HCT116 (cell line): ENCODE results near the gene MRPS18A. TPM values are rescaled to one million over a fixed set of nuclear protein-coding genes. Genes with fewer than 3 reads are reported as not detected.
A peak's percentile ranks its signal among the peaks of the same experiment; 100 is the strongest.

Source experiments
- ATAC-seq: fragments of 200-7000 bp; cut with Tn5 transposase; 2 replicates; pipeline ENCODE4 v1.9.1; 2020; ENCODE audit warnings: mild to moderate bottlenecking, moderate library complexity
- BruUV-seq: library from RNA; stranded (reverse); fragments of 400-500 nt; replicated peaks from 2 replicates; lab custom pipeline; 2021; lab: Mats Ljungman, UMichigan
- CTCF ChIA-PET: fragments of 300-600 bp; sonication (Branson Sonifier 250); formaldehyde crosslinking; loops from one replicate; lab custom pipeline; 2021; ENCODE audit warnings: antibody characterized with exemption; lab: Charles Lee
- POLR2A ChIA-PET: fragments of 300-600, 350-600 bp; sonication (Branson Sonifier 250); formaldehyde crosslinking; loops from one replicate; lab custom pipeline; 2021; ENCODE audit warnings: antibody characterized with exemption; lab: Charles Lee
- RAD21 ChIA-PET, 2 experiments: fragments of 300-600 bp; sonication (Branson Sonifier 250); formaldehyde crosslinking; loops; one replicate each; lab custom pipeline; 2023; ENCODE audit warnings: low total read pairs in 2 of 2; ENCODE audit not compliant: uncharacterized antibody in 2 of 2, unreplicated experiment in 2 of 2, low non-redundant PET in 1 of 2; lab: Charles Lee
- DNase-seq: peaks from one replicate; pipeline ENCODE4 v3.0.0-alpha.2; 2010; ENCODE audit warnings: low read depth, low spot score
- H2AFZ ChIP-seq: fragments of 200-600 bp; shearing (Covaris generic), sonication (generic); 2 replicates; pipeline ENCODE4 v1.6.1; 2017; ENCODE audit warnings: low read depth, mixed run types, mixed read lengths, antibody characterized with exemption, low read length; ENCODE audit not compliant: poor library complexity, severe bottlenecking
- H3K27ac ChIP-seq: 2 replicates; pipeline ENCODE4 v1.5.1; 2012; ENCODE audit warnings: low read depth, low read length
- H3K27me3 ChIP-seq: fragments of 200-600 bp; sonication (generic); 2 replicates; pipeline ENCODE4 v1.6.1; 2016; ENCODE audit warnings: mixed run types, low read length, mixed read lengths; ENCODE audit not compliant: insufficient read depth
- H3K36me3 ChIP-seq, 2 experiments: fragments of 200-500 bp in 1 of 2; fragments of 200-600 bp in 1 of 2; sonication (Bioruptor generic) in 1 of 2; sonication (generic) in 1 of 2; 2 replicates each; pipeline versions ENCODE4 v1.5.1 to v1.6.1; 2014 to 2016; ENCODE audit warnings: low read length in 2 of 2, inconsistent platforms in 1 of 2, mixed read lengths in 1 of 2, mixed run types in 1 of 2; ENCODE audit not compliant: insufficient read depth in 2 of 2, control insufficient read depth in 1 of 2
- H3K4me1 ChIP-seq, 2 experiments: fragments of 200-600 bp in 1 of 2; sonication (generic) in 1 of 2; 2 replicates each; pipeline versions ENCODE4 v1.5.1 to v1.6.1; 2012 to 2017; ENCODE audit warnings: low read length in 2 of 2, inconsistent platforms in 1 of 2, mild to moderate bottlenecking in 1 of 2, mixed read lengths in 1 of 2, mixed run types in 1 of 2, moderate library complexity in 1 of 2; ENCODE audit not compliant: insufficient read depth in 2 of 2, control insufficient read depth in 1 of 2
- H3K4me2 ChIP-seq: fragments of 200-600 bp; sonication (generic); 2 replicates; pipeline ENCODE4 v1.6.1; 2017; ENCODE audit warnings: mixed run types, low read length, mixed read lengths
- H3K4me3 ChIP-seq, 2 experiments: fragments of 200-600 bp in 1 of 2; sonication (generic) in 1 of 2; replicated peaks in 1 of 2; 2 replicates each; pipeline ENCODE4 v1.5.1; 2011 to 2016; ENCODE audit warnings: low read length in 2 of 2, control low read depth in 1 of 2, low read depth in 1 of 2, mild to moderate bottlenecking in 1 of 2, mixed read lengths in 1 of 2, mixed run types in 1 of 2
- H3K79me2 ChIP-seq: fragments of 200-600 bp; sonication (generic); 2 replicates; pipeline ENCODE4 v1.6.1; 2017; ENCODE audit warnings: mild to moderate bottlenecking, mixed run types, low read length, moderate library complexity, mixed read lengths; ENCODE audit not compliant: insufficient read depth
- H3K9ac ChIP-seq: fragments of 200-600 bp; sonication (generic); 2 replicates; pipeline ENCODE4 v1.6.1; 2016; ENCODE audit warnings: low read length, mixed read lengths
- H3K9me2 ChIP-seq: fragments of 200-600 bp; sonication (generic), shearing (Covaris generic); 2 replicates; pipeline ENCODE4 v1.6.1; 2017; ENCODE audit warnings: mixed run types, mild to moderate bottlenecking, moderate library complexity; ENCODE audit not compliant: insufficient read depth
- H3K9me3 ChIP-seq, 2 experiments: fragments of 200-500 bp in 1 of 2; fragments of 200-600 bp in 1 of 2; sonication (Bioruptor generic) in 1 of 2; sonication (generic) in 1 of 2; 2 replicates each; pipeline ENCODE4 v1.6.1; 2014 to 2017; ENCODE audit warnings: low read length in 2 of 2, mixed read lengths in 2 of 2, inconsistent platforms in 1 of 2, low read depth in 1 of 2, mild to moderate bottlenecking in 1 of 2, mixed run types in 1 of 2, moderate library complexity in 1 of 2; ENCODE audit not compliant: control insufficient read depth in 1 of 2, insufficient read depth in 1 of 2
- H4K20me1 ChIP-seq: fragments of 200-600 bp; sonication (generic), shearing (Covaris generic); 2 replicates; pipeline ENCODE4 v1.6.1; 2017; ENCODE audit warnings: mixed run types, mild to moderate bottlenecking, moderate library complexity; ENCODE audit not compliant: insufficient read depth
- ATF3 ChIP-seq: IDR thresholded peaks from 2 replicates; pipeline ENCODE4 v1.6.1; 2012
- CBX3 ChIP-seq: IDR thresholded peaks from 2 replicates; pipeline ENCODE4 v1.6.1; 2012; ENCODE audit warnings: low read depth
- CEBPB ChIP-seq: IDR thresholded peaks from 2 replicates; pipeline ENCODE4 v1.6.1; 2012; ENCODE audit warnings: low read depth
- CTCF ChIP-seq, 3 experiments: fragments of 200-600 bp in 1 of 3; sonication (generic) in 1 of 3; IDR thresholded peaks in 2 of 3; conservative IDR thresholded peaks in 1 of 3; 2 replicates each; pipeline ENCODE4 v1.5.1; 2012 to 2017; ENCODE audit warnings: low read depth in 2 of 3, low read length in 2 of 3, antibody characterized with exemption in 1 of 3, borderline replicate concordance in 1 of 3, control low read depth in 1 of 3, mild to moderate bottlenecking in 1 of 3, mixed read lengths in 1 of 3, mixed run types in 1 of 3, moderate library complexity in 1 of 3; ENCODE audit not compliant: insufficient read depth in 1 of 3
- FOSL1 ChIP-seq: IDR thresholded peaks from 2 replicates; pipeline ENCODE4 v1.6.1; 2012; ENCODE audit warnings: low read depth
- POLR2A ChIP-seq: IDR thresholded peaks from 2 replicates; pipeline ENCODE4 v1.7.0; 2011; ENCODE audit warnings: borderline replicate concordance; ENCODE audit not compliant: insufficient read depth, insufficient read length; ENCODE audit errors: extremely low read depth
- POLR2AphosphoS5 ChIP-seq: IDR thresholded peaks from 2 replicates; pipeline ENCODE4 v1.6.1; 2011; ENCODE audit warnings: mild to moderate bottlenecking, low read depth, low read length, moderate library complexity
- RAD21 ChIP-seq: IDR thresholded peaks from 2 replicates; pipeline ENCODE4 v1.6.1; 2012; ENCODE audit warnings: low read depth, mild to moderate bottlenecking
- SP1 ChIP-seq: IDR thresholded peaks from 2 replicates; pipeline ENCODE4 v1.6.1; 2012; ENCODE audit warnings: low read depth
- SRF ChIP-seq: IDR thresholded peaks from 2 replicates; pipeline ENCODE4 v1.6.1; 2012; ENCODE audit warnings: low read depth
- TCF7L2 ChIP-seq: IDR thresholded peaks from 2 replicates; pipeline ENCODE4 v1.7.0; 2011; ENCODE audit warnings: borderline replicate concordance, inconsistent platforms; ENCODE audit not compliant: insufficient read depth, insufficient read length; ENCODE audit errors: extremely low read depth
- YY1 ChIP-seq: IDR thresholded peaks from 2 replicates; pipeline ENCODE4 v1.6.1; 2011; ENCODE audit warnings: low read length, low read depth, moderate library complexity, mild to moderate bottlenecking; ENCODE audit not compliant: insufficient replicate concordance; ENCODE audit errors: extremely low read depth
- ZNF274 ChIP-seq: fragments of 200-500 bp; sonication (Bioruptor generic); IDR thresholded peaks from 2 replicates; pipeline ENCODE4 v1.6.1; 2014; ENCODE audit warnings: mild to moderate bottlenecking, low read depth, low read length, inconsistent platforms
- intact Hi-C: fragments of 100-400 bp; cut with micrococcal nuclease; formaldehyde crosslinking; loops from 2 replicates; pipeline ENCODE4 v1.10.0; 2022
- total RNA-seq: library from RNA; stranded (reverse); gene quantifications from one replicate; pipeline ENCODE4 v1.2.1, GENCODE V29; 2021; ENCODE audit not compliant: unreplicated experiment
- TF ChIP-seq, protein P1 (sequence below): IDR thresholded peaks from 2 replicates; pipeline ENCODE4 v1.6.1; 2012

The MRPS18A gene
- total RNA-seq, 1 experiment from 2014 or later: 63.0 TPM

DNA sequence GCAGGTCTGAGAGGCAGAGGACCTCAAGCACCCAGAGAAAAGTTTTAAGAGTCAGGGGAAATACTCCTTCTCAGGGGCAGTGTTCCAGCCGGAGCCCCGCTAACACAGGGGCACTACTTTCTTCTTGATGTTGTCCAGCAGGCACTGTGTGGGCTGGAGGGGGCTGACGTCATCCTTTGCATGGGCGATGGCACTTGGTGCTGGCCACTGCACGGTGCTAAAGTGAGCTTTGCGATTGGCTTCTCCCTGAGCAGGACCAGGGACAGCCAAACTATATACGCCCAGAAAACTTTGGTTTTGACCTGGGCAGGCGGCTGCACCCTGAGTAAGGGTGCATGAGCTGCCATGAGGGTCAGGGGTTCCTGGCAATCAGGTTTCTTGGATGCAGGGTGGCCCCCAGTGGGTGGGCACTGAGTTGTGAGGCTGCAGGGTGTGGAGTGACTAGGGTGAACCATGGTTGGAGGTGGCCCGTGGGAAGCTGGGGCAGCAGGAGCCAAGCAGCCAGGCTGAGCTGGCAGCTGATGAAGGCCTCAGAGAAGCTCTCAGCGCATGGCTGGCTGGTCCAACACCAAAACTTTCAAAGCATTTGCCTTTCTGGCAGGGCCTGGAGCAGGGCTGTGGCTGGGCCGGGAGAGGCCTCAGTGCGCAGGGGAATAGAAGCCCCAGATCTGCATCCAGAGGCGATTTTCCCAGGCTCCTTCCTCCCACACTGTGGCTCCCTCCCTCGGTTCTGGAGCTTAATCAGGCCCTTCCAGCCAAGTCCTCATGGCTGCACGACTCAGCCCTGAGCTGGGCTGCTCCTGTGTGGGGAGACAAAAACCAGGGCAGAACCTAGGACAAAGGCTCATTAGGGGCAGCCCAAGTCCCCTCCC is 18.3 kb downstream of the MRPS18A start (continued):
- TF ChIP-seq ATF3: no peak
- no peak for TF ChIP-seq CEBPB
- TF ChIP-seq SRF: no peak
- no peak for TF ChIP-seq POLR2A
- TF ChIP-seq YY1: no peak
- TF ChIP-seq CBX3: no peak
- no peak for TF ChIP-seq TCF7L2

DNA sequence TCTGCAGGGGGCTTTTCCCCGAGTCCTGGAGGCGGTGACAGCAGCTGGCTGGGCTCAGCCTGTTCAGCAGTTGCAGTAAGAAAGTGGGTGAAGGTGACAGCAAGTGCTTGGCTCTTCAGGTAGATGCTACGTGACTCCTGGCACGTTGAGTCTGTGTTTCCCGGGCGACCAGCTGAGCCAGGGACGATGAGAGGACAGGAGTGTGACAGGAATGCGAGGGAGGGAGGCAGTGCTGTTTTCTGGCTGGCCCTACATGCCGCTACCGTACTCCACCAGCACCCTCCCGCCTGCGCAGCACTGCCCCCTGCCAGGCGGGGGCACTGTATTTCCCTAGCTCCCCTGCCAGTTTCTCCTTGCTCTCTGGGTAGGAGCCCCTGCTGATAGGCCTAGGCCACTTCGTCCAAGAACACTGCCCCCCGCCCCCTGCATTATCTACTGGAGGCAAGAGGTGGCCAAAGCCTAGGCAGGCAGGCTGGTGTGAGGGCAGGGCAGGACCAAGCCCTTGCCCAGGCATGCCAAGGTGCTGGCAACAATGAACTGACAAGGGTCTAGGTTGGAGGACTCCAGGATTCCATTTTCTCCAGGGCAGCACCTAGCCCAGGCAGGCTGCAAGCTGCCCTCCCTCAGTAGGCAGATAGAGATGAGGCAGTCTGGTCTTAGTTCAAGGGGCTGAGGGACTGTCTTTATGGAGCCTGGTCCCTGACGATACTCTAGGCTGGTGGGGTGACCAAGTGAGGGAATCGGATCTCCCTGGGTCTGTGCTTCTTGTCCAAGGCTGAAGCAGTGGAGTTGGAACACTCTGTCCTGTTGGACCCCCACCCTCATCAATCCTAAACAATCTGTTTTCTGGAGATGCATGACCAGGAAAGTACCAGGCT is 19.2 kb downstream of the MRPS18A start:
- no TSS peak for BruUV-seq
- Histone ChIP-seq H3K4me3 (no peak overlapping the region; a peak in 1 of 4 replicates), H4K20me1 (no peaks in the 10 kb centered on the region), H3K27me3 (no peaks in the 10 kb centered on the region), H3K79me2 (no peaks in the 10 kb centered on the region), H3K9ac (peak overlapping the region; percentile 12; the same call in 1 of the 2 replicates), H2AFZ (no peak overlapping the region), H3K27ac (peak overlapping the region; percentile 49), H3K9me3 (no peaks in the 10 kb centered on the region), H3K4me1 (peaks cover 11 to 47% of the 10 kb centered on the region in 2 experiments), H3K4me2 (peak overlapping the region; percentile 69), H3K36me3 (peaks cover 8 to 15% of the 10 kb centered on the region in 2 experiments; a peak in 3 of 4 replicates), H3K9me2 (no peaks in the 10 kb centered on the region)
- ATAC-seq (peak; percentile 85), DNase-seq (peak; percentile 56)
- RAD21 ChIA-PET: no interaction called here
- intact Hi-C loops: loop anchor here (5.0 kb wide), 2 partner anchors 284 to 766 kb away; no protein-coding TSS in a partner anchor
- POLR2A ChIA-PET: interaction anchor here (0.9 kb wide), 1 partner anchor 101 kb away, joined by 3 read pairs; the partner anchor contains the start of gene VEGFA
- CTCF ChIA-PET: interaction anchor here (0.7 to 4.6 kb wide), 22 partner anchors 10 to 411 kb away, joined by 3 to 45 read pairs (median 4); partner anchors contain the start of genes GTPBP2 and VEGFA
- TF ChIP-seq CTCF (IDR thresholded peaks at IDR 0.05 in 2 of 3, conservative IDR thresholded peaks at IDR 0.05 in 1 of 3; ENCODE audit: borderline replicate concordance in 1 of 3, insufficient read depth in 1 of 3, low read depth in 2 of 3, low read length in 2 of 3) (peak; percentile 55 to 78 (median 75)), RAD21 (peak; percentile 56), SP1 (peak; percentile 60), ZNF274 (no peak), CBX3 (no peak; the same call in 1 of the 2 replicates), FOSL1 (no peak), POLR2AphosphoS5 (peak; percentile 73)
- TF ChIP-seq, protein P1, sequence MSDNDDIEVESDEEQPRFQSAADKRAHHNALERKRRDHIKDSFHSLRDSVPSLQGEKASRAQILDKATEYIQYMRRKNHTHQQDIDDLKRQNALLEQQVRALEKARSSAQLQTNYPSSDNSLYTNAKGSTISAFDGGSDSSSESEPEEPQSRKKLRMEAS: peak; percentile 70
